GM18498 (cell line): ENCODE data around the gene GDF11.
"Not testable (repeated sequence)": the region's sequence is repeated elsewhere in the genome, so short reads cannot be mapped to it uniquely, and the experiment has no call there.

ENCODE experiments used
- ATAC-seq: cut with Tn5 transposase; IDR thresholded peaks from one replicate; pipeline ENCODE4 v1.9.1; 2021; ENCODE audit warnings: mild to moderate bottlenecking, moderate library complexity; ENCODE audit not compliant: unreplicated experiment

GDF11 gene

GRCh38 chr12:55738123-55739024, 4.5 kb upstream of the GDF11 start:
- peak; percentile 84 for ATAC-seq

GRCh38 chr12:55739025-55739378, 3.9 kb upstream of the GDF11 start:
- ATAC-seq = no peak

GRCh38 chr12:55741931-55742680, 816 bp upstream of the GDF11 start:
- no peak for ATAC-seq

GRCh38 chr12:55743406-55744339, 751 bp downstream of the GDF11 start:
- ATAC-seq = peak; percentile 52

GRCh38 chr12:55744340-55745030, 1.6 kb downstream of the GDF11 start:
- no peak for ATAC-seq

- no peak for ATAC-seq
Measured at GRCh38 chr12:55745361-55746173, 2.6 kb downstream of the GDF11 start.

GRCh38 chr12:55746174-55746912, 3.4 kb downstream of the GDF11 start:
- ATAC-seq = no peak

GRCh38 chr12:55746913-55747231, 4.0 kb downstream of the GDF11 start:
- no peak for ATAC-seq

- no peak for ATAC-seq
Measured at GRCh38 chr12:55748230-55748993, 5.5 kb downstream of the GDF11 start.

GRCh38 chr12:55755246-55755645, 12.3 kb downstream of the GDF11 start:
- ATAC-seq = no peak

- ATAC-seq = no peak
Measured at GRCh38 chr12:55757701-55758100, 14.8 kb downstream of the GDF11 start.

- ATAC-seq = not testable (repeated sequence)
Measured at GRCh38 chr12:55758575-55758974, 15.7 kb downstream of the GDF11 start.

- no peak for ATAC-seq
Measured at GRCh38 chr12:55760663-55761062, 17.7 kb downstream of the GDF11 start.

GRCh38 chr12:55762646-55763045, 19.7 kb downstream of the GDF11 start:
- ATAC-seq = no peak

GRCh38 chr12:55765736-55766290, 22.9 kb downstream of the GDF11 start:
- ATAC-seq = no peak

GRCh38 chr12:55767156-55767555, 24.2 kb downstream of the GDF11 start:
- no peak for ATAC-seq

GRCh38 chr12:55771736-55772135, 28.8 kb downstream of the GDF11 start:
- no peak for ATAC-seq

- ATAC-seq = no peak
Measured at GRCh38 chr12:55777856-55778255, 34.9 kb downstream of the GDF11 start.
